Astrocyte (in vitro differentiated cells and primary cell): ENCODE results near the gene CNTNAP2.

ENCODE experiments used
- EZH2 ChIP-seq: IDR thresholded peaks from 2 replicates; pipeline ENCODE4 v1.6.1; 2012; ENCODE audit warnings: mild to moderate bottlenecking, low read length, inconsistent platforms; ENCODE audit not compliant: insufficient read depth
- TF ChIP-seq, protein P1 (sequence below): IDR thresholded peaks from 2 replicates; pipeline ENCODE4 v1.5.1; 2011; ENCODE audit warnings: low read depth, mild to moderate bottlenecking, inconsistent platforms, low read length, moderate library complexity; ENCODE audit not compliant: insufficient read depth

DNA sequence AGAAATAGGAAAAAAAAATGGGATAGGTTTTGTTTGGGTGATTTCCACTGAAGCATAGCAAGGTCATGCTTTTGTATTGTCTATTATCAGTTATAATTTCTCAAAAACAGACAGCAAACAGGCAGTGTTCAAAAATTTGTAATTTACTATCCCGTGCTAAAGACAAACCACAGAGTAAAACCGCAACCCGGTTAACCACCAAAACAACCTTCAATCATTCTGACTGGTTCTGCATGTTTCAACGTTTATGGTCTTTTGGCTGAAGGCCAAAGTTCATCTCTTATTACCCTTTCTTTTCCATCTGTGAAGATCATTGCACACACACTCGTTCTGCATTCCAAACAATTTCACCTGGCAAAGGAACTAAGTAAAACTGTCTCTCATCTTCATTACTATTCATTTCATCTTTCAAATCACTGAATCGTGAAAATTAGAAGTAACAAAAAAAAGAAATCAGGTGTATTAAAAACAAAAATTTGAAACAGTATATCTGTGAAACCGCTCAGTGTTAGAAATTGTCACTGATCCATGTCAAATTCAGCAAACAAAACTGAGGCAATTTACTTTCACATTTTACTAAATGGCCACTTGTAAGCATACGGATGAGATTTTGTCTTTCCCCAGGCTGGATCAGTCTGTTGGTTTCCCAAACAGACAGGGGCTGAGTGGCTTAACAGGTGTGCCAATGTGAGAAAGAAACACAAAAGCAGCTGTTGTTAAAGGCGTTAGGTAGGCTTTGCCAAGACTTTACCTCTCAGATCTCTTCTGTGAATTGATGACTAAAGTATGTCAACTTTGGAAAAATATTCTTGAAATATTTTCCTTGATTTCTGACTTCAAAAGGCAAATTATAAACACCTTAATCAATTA, 539.6 kb downstream of the CNTNAP2 start:
- TF ChIP-seq, protein P1, sequence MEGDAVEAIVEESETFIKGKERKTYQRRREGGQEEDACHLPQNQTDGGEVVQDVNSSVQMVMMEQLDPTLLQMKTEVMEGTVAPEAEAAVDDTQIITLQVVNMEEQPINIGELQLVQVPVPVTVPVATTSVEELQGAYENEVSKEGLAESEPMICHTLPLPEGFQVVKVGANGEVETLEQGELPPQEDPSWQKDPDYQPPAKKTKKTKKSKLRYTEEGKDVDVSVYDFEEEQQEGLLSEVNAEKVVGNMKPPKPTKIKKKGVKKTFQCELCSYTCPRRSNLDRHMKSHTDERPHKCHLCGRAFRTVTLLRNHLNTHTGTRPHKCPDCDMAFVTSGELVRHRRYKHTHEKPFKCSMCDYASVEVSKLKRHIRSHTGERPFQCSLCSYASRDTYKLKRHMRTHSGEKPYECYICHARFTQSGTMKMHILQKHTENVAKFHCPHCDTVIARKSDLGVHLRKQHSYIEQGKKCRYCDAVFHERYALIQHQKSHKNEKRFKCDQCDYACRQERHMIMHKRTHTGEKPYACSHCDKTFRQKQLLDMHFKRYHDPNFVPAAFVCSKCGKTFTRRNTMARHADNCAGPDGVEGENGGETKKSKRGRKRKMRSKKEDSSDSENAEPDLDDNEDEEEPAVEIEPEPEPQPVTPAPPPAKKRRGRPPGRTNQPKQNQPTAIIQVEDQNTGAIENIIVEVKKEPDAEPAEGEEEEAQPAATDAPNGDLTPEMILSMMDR: no peak
- no peak for TF ChIP-seq EZH2
